OCI-LY3 (cell line): ENCODE results near the gene RNF222.

Source experiments
- H2AFZ ChIP-seq: fragments of 200-600, 300-600 bp; shearing (Covaris generic); 2 replicates; pipeline ENCODE4 v1.6.0; 2014; ENCODE audit warnings: antibody characterized with exemption, low read depth, low read length
- H3K27ac ChIP-seq: fragments of 200-600, 300-600 bp; sonication (generic); 2 replicates; pipeline ENCODE4 v1.5.1; 2014; ENCODE audit warnings: mild to moderate bottlenecking, low read length, moderate library complexity, mixed read lengths
- H3K27me3 ChIP-seq: fragments of 200-600, 300-600 bp; sonication (generic); 2 replicates; pipeline ENCODE4 v1.6.1; 2014; ENCODE audit warnings: low read depth, low read length, mixed read lengths
- H3K36me3 ChIP-seq: fragments of 200-600, 300-600 bp; sonication (generic); replicated peaks from 2 replicates; pipeline ENCODE3; 2014; ENCODE audit warnings: low read depth, low read length, mixed read lengths
- H3K4me1 ChIP-seq: fragments of 300-600, 200-600 bp; sonication (generic); 2 replicates; pipeline ENCODE4 v1.6.1; 2014; ENCODE audit warnings: low read length, mixed read lengths
- H3K4me2 ChIP-seq: fragments of 200-600, 300-600 bp; sonication (generic); 2 replicates; pipeline ENCODE4 v1.6.1; 2014; ENCODE audit warnings: low read length, mixed read lengths
- H3K4me3 ChIP-seq: fragments of 300-600, 200-600 bp; sonication (generic); 2 replicates; pipeline ENCODE4 v1.5.1; 2014; ENCODE audit warnings: antibody characterized with exemption, mild to moderate bottlenecking, low read length, moderate library complexity
- H3K79me2 ChIP-seq: fragments of 300-600, 200-600 bp; shearing (Covaris generic); 2 replicates; pipeline ENCODE4 v1.6.1; 2014; ENCODE audit warnings: mild to moderate bottlenecking, low read length, mixed read lengths
- H3K9ac ChIP-seq: fragments of 300-600, 200-600 bp; shearing (Covaris generic); 2 replicates; pipeline ENCODE4 v1.6.0; 2014; ENCODE audit warnings: mild to moderate bottlenecking, low read length, moderate library complexity
- H3K9me3 ChIP-seq: fragments of 200-600, 300-600 bp; shearing (Covaris generic); 2 replicates; pipeline ENCODE4 v1.6.1; 2014; ENCODE audit warnings: low read length, mixed read lengths; ENCODE audit not compliant: insufficient read depth
- H4K20me1 ChIP-seq: fragments of 200-600, 300-600 bp; sonication (generic); 2 replicates; pipeline ENCODE4 v1.6.1; 2016; ENCODE audit warnings: low read length, mixed read lengths; ENCODE audit not compliant: insufficient read depth
- EZH2phosphoT487 ChIP-seq: fragments of 200-600 bp; shearing (Covaris generic); IDR thresholded peaks from 2 replicates; pipeline ENCODE4 v1.6.1; 2018; ENCODE audit warnings: antibody characterized with exemption, mixed run types, low read depth
- TF ChIP-seq, protein P1 (sequence below): fragments of 200-600, 300-600 bp; sonication (generic); IDR thresholded peaks from 2 replicates; pipeline ENCODE4 v1.5.1; 2014; ENCODE audit warnings: antibody characterized with exemption, low read length, low read depth

The RNF222 gene

DNA sequence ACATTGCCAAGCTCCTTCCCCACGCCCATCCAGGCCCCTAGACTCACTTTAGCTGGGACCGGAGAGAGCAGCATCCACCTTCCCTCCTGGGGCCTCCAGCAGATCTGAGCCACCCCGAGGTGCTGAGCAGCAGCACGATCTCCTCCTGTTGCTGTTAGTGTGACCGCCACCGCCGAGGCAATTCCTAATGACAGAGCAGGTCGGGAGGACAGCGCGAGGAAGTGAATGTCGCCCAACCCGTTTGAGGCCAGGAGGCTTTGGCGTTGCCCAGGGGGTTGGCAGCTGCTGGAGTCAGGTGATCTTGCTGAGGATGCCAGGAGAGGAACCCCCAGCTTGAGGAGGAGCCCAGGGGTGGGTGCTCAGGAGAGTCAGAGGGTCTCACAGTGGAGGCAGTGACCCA lies at the start of gene RNF222:
Gene RNF222, minus strand, starts transcription at position 192 of the 400 bp plus-strand sequence. CDS start 4,366 bp downstream, outside the sequence.
- Histone ChIP-seq H4K20me1 (no peaks in the 10 kb centered on the region), H3K4me3 (no peak within 1 kb of the TSS), H3K79me2 (no peaks in the 10 kb centered on the region), H3K27ac (no peak within 1 kb of the TSS), H3K36me3 (no peaks in the 10 kb centered on the region), H2AFZ (no peak within 1 kb of the TSS), H3K9ac (no peak within 1 kb of the TSS), H3K4me1 (peaks cover 6% of the 10 kb centered on the region), H3K9me3 (no peaks in the 10 kb centered on the region), H3K27me3 (no peaks in the 10 kb centered on the region), H3K4me2 (no peak within 1 kb of the TSS)
- TF ChIP-seq EZH2phosphoT487, result no peak
- TF ChIP-seq, protein P1, sequence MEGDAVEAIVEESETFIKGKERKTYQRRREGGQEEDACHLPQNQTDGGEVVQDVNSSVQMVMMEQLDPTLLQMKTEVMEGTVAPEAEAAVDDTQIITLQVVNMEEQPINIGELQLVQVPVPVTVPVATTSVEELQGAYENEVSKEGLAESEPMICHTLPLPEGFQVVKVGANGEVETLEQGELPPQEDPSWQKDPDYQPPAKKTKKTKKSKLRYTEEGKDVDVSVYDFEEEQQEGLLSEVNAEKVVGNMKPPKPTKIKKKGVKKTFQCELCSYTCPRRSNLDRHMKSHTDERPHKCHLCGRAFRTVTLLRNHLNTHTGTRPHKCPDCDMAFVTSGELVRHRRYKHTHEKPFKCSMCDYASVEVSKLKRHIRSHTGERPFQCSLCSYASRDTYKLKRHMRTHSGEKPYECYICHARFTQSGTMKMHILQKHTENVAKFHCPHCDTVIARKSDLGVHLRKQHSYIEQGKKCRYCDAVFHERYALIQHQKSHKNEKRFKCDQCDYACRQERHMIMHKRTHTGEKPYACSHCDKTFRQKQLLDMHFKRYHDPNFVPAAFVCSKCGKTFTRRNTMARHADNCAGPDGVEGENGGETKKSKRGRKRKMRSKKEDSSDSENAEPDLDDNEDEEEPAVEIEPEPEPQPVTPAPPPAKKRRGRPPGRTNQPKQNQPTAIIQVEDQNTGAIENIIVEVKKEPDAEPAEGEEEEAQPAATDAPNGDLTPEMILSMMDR, result no peak

DNA sequence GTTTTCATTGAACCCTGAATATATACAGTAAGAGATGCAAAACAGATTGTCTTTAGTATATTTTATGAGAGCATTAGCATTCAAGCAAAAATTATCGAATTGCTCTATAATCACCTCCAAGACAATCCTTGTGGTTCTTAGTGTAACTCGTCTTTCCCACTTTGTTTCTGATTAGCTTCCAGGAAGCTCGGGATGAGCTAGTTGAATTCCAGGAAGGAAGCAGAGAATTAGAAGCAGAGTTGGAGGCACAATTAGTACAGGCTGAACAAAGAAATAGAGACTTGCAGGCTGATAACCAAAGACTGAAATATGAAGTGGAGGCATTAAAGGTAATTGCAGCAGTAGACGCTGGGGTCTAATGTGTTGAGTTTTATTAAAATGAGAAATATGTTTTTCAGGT lies 47.9 kb upstream of the RNF222 start:
- Histone ChIP-seq H3K36me3 (peaks cover 9% of the 10 kb centered on the region), H3K79me2 (peaks cover 20% of the 10 kb centered on the region), H3K27me3 (no peaks in the 10 kb centered on the region), H3K4me2 (no peak overlapping the region), H3K4me1 (no peaks in the 10 kb centered on the region), H3K9ac (no peak overlapping the region), H2AFZ (no peak overlapping the region), H3K4me3 (no peak overlapping the region), H3K9me3 (no peaks in the 10 kb centered on the region), H3K27ac (no peak overlapping the region), H4K20me1 (peaks cover 22% of the 10 kb centered on the region)
- TF ChIP-seq, protein P1, result no peak
- no peak for TF ChIP-seq EZH2phosphoT487

GRCh38 chr17:8444494-8444893 lies 46.9 kb upstream of the RNF222 start:
- Histone ChIP-seq H3K4me3 (no peak overlapping the region), H3K9ac (no peak overlapping the region), H3K9me3 (no peaks in the 10 kb centered on the region), H3K27me3 (no peaks in the 10 kb centered on the region), H4K20me1 (peaks cover 26% of the 10 kb centered on the region), H3K36me3 (peaks cover 7% of the 10 kb centered on the region), H3K79me2 (peaks cover 28% of the 10 kb centered on the region), H3K4me2 (no peak overlapping the region), H2AFZ (no peak overlapping the region), H3K4me1 (no peaks in the 10 kb centered on the region), H3K27ac (no peak overlapping the region)
- TF ChIP-seq, protein P1, result no peak
- TF ChIP-seq EZH2phosphoT487, result no peak

GRCh38 chr17:8443756-8444155 lies 46.1 kb upstream of the RNF222 start:
- H3K36me3 ChIP-seq, result peaks cover 5% of the 10 kb centered on the region
- H4K20me1 ChIP-seq, result peaks cover 26% of the 10 kb centered on the region

More at GRCh38 chr17:8443756-8444155, 46.1 kb upstream of the RNF222 start:
- H3K27ac ChIP-seq, result no peak overlapping the region
- H3K9ac ChIP-seq, result no peak overlapping the region
- H3K9me3 ChIP-seq, result no peaks in the 10 kb centered on the region
- TF ChIP-seq, protein P1, result no peak
- no peak for TF ChIP-seq EZH2phosphoT487
- no peaks in the 10 kb centered on the region for H3K27me3 ChIP-seq
- no peak overlapping the region for H3K4me2 ChIP-seq
- H3K79me2 ChIP-seq, result peaks cover 33% of the 10 kb centered on the region
- no peak overlapping the region for H2AFZ ChIP-seq
- no peak overlapping the region for H3K4me3 ChIP-seq
- H3K4me1 ChIP-seq, result no peaks in the 10 kb centered on the region
